ENCODE results near the gene PTPRG. TPM values are rescaled to one million over a fixed set of nuclear protein-coding genes. Genes with fewer than 3 reads are reported as not detected.

Gene PTPRG
- total and polyA plus RNA-seq, 7 donors, result 0.69 to 76.3 (median 62.7) TPM

DNA sequence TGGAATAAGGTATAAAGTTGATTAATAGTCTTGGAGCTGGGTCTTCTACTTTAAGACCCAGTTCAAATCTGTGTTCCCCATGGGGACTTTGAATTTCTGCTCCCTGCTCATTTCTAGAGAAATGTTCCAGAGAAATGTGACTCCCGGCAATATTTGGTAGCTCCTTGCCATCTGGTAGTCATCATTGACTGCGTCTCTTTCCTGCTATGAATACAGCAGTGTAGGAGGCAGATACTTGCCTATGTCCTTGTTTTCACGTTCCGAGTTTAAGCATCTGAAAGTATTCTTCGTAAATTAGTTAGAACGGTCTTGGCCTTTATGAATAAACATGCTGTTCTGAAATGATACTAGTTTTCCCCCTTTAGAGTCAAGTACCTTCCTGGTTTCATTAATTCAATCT, 352.9 kb downstream of the PTPRG start:
- H3K4me1 ChIP-seq, result peaks cover 0 to 21% (median 15%) of the 10 kb centered on the region in 4 donors
- 91 to 94% methylated on average over 6 of the region's 6 CpGs for WGBS, 2 donors
- H3K9me3 ChIP-seq, result no peaks in the 10 kb centered on the region
- no peak overlapping the region for H3K4me3 ChIP-seq
- TF ChIP-seq, protein P1, sequence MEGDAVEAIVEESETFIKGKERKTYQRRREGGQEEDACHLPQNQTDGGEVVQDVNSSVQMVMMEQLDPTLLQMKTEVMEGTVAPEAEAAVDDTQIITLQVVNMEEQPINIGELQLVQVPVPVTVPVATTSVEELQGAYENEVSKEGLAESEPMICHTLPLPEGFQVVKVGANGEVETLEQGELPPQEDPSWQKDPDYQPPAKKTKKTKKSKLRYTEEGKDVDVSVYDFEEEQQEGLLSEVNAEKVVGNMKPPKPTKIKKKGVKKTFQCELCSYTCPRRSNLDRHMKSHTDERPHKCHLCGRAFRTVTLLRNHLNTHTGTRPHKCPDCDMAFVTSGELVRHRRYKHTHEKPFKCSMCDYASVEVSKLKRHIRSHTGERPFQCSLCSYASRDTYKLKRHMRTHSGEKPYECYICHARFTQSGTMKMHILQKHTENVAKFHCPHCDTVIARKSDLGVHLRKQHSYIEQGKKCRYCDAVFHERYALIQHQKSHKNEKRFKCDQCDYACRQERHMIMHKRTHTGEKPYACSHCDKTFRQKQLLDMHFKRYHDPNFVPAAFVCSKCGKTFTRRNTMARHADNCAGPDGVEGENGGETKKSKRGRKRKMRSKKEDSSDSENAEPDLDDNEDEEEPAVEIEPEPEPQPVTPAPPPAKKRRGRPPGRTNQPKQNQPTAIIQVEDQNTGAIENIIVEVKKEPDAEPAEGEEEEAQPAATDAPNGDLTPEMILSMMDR (IDR thresholded peaks at IDR 0.05), result no peak
- TF ChIP-seq POLR2A (IDR thresholded peaks at IDR 0.05), result no peak
- peak in 1 of 4 donors; percentile 19 for TF ChIP-seq POLR2AphosphoS5 (IDR thresholded peaks at IDR 0.05)
- H3K27ac ChIP-seq, result no peak overlapping the region
- intact Hi-C loops (cut with DNase I), result no loop called here
- DNase-seq, result no peak
- H3K36me3 ChIP-seq, result no peaks in the 10 kb centered on the region
- H3K27me3 ChIP-seq, result no peaks in the 10 kb centered on the region

DNA sequence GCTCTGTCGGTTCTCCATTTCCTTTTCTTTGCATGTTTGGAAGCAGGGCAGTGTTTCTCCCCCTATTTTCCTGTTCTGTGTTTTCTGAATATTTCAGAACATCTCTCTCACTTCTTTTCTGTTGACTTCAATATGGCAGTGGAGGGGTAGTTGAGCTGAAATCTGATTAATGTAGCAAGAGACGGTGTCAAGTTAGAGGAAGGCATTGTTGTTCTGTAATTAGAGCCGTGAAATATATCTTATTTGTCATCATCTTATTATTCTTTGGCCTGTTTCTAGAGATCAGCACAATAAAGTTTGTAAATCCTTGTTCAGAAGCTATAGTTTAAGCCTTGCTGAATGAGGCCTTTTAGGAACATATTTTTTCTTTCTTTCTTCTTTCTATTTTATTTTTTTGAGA, 353.9 kb downstream of the PTPRG start:
- Histone ChIP-seq H3K4me3 (no peak overlapping the region), H3K27ac (no peak overlapping the region), H3K27me3 (no peaks in the 10 kb centered on the region), H3K9me3 (no peaks in the 10 kb centered on the region), H3K4me1 (peaks cover 0 to 23% (median 16%) of the 10 kb centered on the region in 4 donors), H3K36me3 (no peaks in the 10 kb centered on the region)
- 81 to 92% methylated on average over 3 of the region's 3 CpGs for WGBS, 2 donors
- TF ChIP-seq POLR2A (IDR thresholded peaks at IDR 0.05) (no peak), POLR2AphosphoS5 (IDR thresholded peaks at IDR 0.05) (no peak)
- TF ChIP-seq, protein P1 (IDR thresholded peaks at IDR 0.05), result no peak
- intact Hi-C loops (cut with DNase I), result no loop called here
- DNase-seq, result no peak

DNA sequence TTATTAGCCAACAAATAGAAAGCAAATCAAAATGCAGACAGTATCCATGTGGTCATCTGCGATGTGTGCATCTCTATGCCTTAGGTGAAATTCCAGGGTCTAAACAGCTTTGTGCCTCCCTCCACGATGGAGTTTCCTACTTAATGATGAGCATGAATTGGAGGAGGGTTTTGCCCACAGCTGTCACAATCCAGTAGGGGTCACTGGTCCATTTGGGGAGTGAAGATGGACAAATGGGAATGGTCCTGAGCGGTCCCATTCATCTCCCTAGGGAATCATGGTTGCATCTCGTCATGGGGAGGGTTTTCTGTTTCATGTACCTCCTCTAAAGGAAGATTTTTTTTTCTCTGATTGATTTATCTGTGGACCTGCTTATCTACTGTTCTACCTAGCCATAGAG, 358.0 kb downstream of the PTPRG start:
- no peak for TF ChIP-seq POLR2AphosphoS5 (IDR thresholded peaks at IDR 0.05)
- TF ChIP-seq POLR2A (IDR thresholded peaks at IDR 0.05), result no peak
- no peak for TF ChIP-seq EP300 (IDR thresholded peaks at IDR 0.05)
- TF ChIP-seq, protein P1 (IDR thresholded peaks at IDR 0.05), result no peak
- WGBS, 2 donors, result 85 to 88% methylated on average over 4 of the region's 4 CpGs
- H3K4me1 ChIP-seq, result peaks cover 0 to 31% (median 21%) of the 10 kb centered on the region in 4 donors
- H3K27me3 ChIP-seq, result no peaks in the 10 kb centered on the region
- H3K9me3 ChIP-seq, result no peaks in the 10 kb centered on the region
- DNase-seq, result no peak
- no peak overlapping the region for H3K27ac ChIP-seq
- H3K36me3 ChIP-seq, result no peaks in the 10 kb centered on the region
- no peak overlapping the region for H3K4me3 ChIP-seq
- intact Hi-C loops (cut with DNase I), result no loop called here

DNA sequence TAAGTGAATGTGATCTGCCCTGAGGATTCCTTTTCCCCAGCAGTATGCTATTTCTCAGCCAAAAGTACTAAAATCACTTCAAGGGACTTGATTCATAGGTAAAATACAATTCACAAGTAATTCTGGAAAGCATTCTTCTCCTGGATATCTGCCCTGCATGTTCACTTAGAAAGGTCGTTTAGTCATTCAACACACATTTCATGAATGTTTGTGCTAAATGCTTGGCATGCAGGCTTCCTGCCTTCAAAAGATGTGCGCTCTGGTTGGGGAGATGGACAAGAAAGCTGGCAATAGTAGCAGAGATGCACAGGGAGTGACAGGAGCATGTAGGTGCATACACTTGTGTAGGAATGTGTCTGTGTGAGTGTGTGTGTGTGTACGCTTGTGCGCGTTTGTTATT, 360.7 kb downstream of the PTPRG start:
- Histone ChIP-seq H3K4me3 (no peak overlapping the region), H3K36me3 (no peaks in the 10 kb centered on the region), H3K27ac (no peak overlapping the region), H3K27me3 (no peaks in the 10 kb centered on the region), H3K9me3 (no peaks in the 10 kb centered on the region), H3K4me1 (peaks cover 0 to 55% (median 43%) of the 10 kb centered on the region in 4 donors)
- no peak for TF ChIP-seq POLR2A (IDR thresholded peaks at IDR 0.05)
- TF ChIP-seq, protein P1 (IDR thresholded peaks at IDR 0.05), result no peak
- TF ChIP-seq POLR2AphosphoS5 (IDR thresholded peaks at IDR 0.05), result no peak
- TF ChIP-seq EP300 (IDR thresholded peaks at IDR 0.05), result no peak
- WGBS, 2 donors, result 85 to 86% methylated on average over 5 of the region's 5 CpGs
- DNase-seq, result no peak
- intact Hi-C loops (cut with DNase I), result loop anchor here (10.0 kb wide), 1 partner anchor 277 kb away; no protein-coding TSS in a partner anchor
